Measurements from ENCODE around the gene APBA1. TPM values are rescaled to one million over a fixed set of nuclear protein-coding genes. Genes with fewer than 3 reads are reported as not detected.

APBA1 gene
- total RNA-seq, 1 experiment from 2014 or later: 0.05 TPM

GRCh38 chr9:69446496-69446895 lies 225.7 kb downstream of the APBA1 start:
- no peaks in the 10 kb centered on the region for H3K27me3 ChIP-seq (ENCODE audit: control insufficient read depth, insufficient read depth, low read length)
- CTCF ChIA-PET: no interaction called here
- H3K4me1 ChIP-seq (ENCODE audit: control insufficient read depth, insufficient read depth, low read length): no peaks in the 10 kb centered on the region
- DNase-seq (ENCODE audit: low read depth, low spot score): no peak
- intact Hi-C loops (cut with micrococcal nuclease; ENCODE audit: unreplicated experiment): no loop called here
- in situ Hi-C loops (cut with HindIII; ENCODE audit: low pct_unique_long_range_greater_than_20kb, low sequenced_read_pairs): no loop called here
- no peak for ATAC-seq
- POLR2A ChIA-PET: no interaction called here
- TF ChIP-seq SIN3A (IDR thresholded peaks at IDR 0.05; ENCODE audit: borderline replicate concordance, insufficient read depth, low read depth, low read length) (no peak), TCF7L2 (IDR thresholded peaks at IDR 0.05; ENCODE audit: low read depth, low read length) (no peak), CTCF (IDR thresholded peaks at IDR 0.05) (no peak), POLR2AphosphoS5 (IDR thresholded peaks at IDR 0.05; ENCODE audit: low read depth, low read length) (no peak), REST (IDR thresholded peaks at IDR 0.05; ENCODE audit: insufficient read depth in 1 of 2, low read depth in 2 of 2, low read length in 1 of 2) (no peak)
- no TSS peak for BruUV-seq (replicated peaks)
- no peak overlapping the region for H3K27ac ChIP-seq (ENCODE audit: low read length)
- no peak overlapping the region for H3K4me3 ChIP-seq (ENCODE audit: low read depth in 2 of 2, low read length in 2 of 2)
- H3K36me3 ChIP-seq (ENCODE audit: control insufficient read depth, insufficient read depth, low read length): no peaks in the 10 kb centered on the region
- no peaks in the 10 kb centered on the region for H3K9me3 ChIP-seq (ENCODE audit: control insufficient read depth, insufficient read depth, low read depth, low read length)

- no peaks in the 10 kb centered on the region for H3K27me3 ChIP-seq (ENCODE audit: control insufficient read depth, insufficient read depth, low read length)
- in situ Hi-C loops (cut with HindIII; ENCODE audit: low pct_unique_long_range_greater_than_20kb, low sequenced_read_pairs): no loop called here
- intact Hi-C loops (cut with micrococcal nuclease; ENCODE audit: unreplicated experiment): no loop called here
- ChIA-PET POLR2A (no interaction called here), CTCF (no interaction called here)
- TF ChIP-seq POLR2AphosphoS5 (IDR thresholded peaks at IDR 0.05; ENCODE audit: low read depth, low read length) (no peak), TCF7L2 (IDR thresholded peaks at IDR 0.05; ENCODE audit: low read depth, low read length) (no peak), CTCF (IDR thresholded peaks at IDR 0.05) (no peak), SIN3A (IDR thresholded peaks at IDR 0.05; ENCODE audit: borderline replicate concordance, insufficient read depth, low read depth, low read length) (no peak), REST (IDR thresholded peaks at IDR 0.05; ENCODE audit: insufficient read depth in 1 of 2, low read depth in 2 of 2, low read length in 1 of 2) (no peak)
- H3K9me3 ChIP-seq (ENCODE audit: control insufficient read depth, insufficient read depth, low read depth, low read length): no peaks in the 10 kb centered on the region
- ATAC-seq (no peak), DNase-seq (ENCODE audit: low read depth, low spot score) (no peak)
- no peak overlapping the region for H3K27ac ChIP-seq (ENCODE audit: low read length)
- H3K36me3 ChIP-seq (ENCODE audit: control insufficient read depth, insufficient read depth, low read length): no peaks in the 10 kb centered on the region
- no TSS peak for BruUV-seq (replicated peaks)
- no peak overlapping the region for H3K4me3 ChIP-seq (ENCODE audit: low read depth in 2 of 2, low read length in 2 of 2)
- H3K4me1 ChIP-seq (ENCODE audit: control insufficient read depth, insufficient read depth, low read length): no peaks in the 10 kb centered on the region
Observed at GRCh38 chr9:69445251-69445650, 226.9 kb downstream of the APBA1 start.
